K562 (cell line): ENCODE data around the gene GBA2. TPM values are rescaled to one million over a fixed set of nuclear protein-coding genes. Genes with fewer than 3 reads are reported as not detected.

ENCODE experiments used
- ETV5 ChIP-seq: sonication (generic); formaldehyde crosslinking; IDR thresholded peaks from 2 replicates; pipeline ENCODE4 v1.4.0; 2020; ENCODE audit warnings: low read depth, mild to moderate bottlenecking, missing genetic modification reagents
- FOXK1 ChIP-seq: sonication (generic); formaldehyde crosslinking; IDR thresholded peaks from 2 replicates; pipeline ENCODE4 v1.8.0; 2022; ENCODE audit warnings: missing genetic modification reagents, mild to moderate bottlenecking, borderline replicate concordance
- FOXM1 ChIP-seq, 2 experiments: fragments of 450-650 bp in 1 of 2; sonication (generic) in 1 of 2; formaldehyde crosslinking in 1 of 2; IDR thresholded peaks; 2 replicates each; pipeline versions ENCODE4 v1.6.1 to v1.9.0; 2017 to 2022; ENCODE audit warnings: low read depth in 2 of 2, mild to moderate bottlenecking in 2 of 2, missing genetic modification reagents in 1 of 2, moderate library complexity in 1 of 2
- HNRNPH1 ChIP-seq: fragments of 200-400 bp; formaldehyde crosslinking; optimal IDR thresholded peaks from 2 replicates; pipeline ENCODE3; 2017; ENCODE audit warnings: low read depth, mild to moderate bottlenecking, low read length, moderate library complexity
- KDM1A ChIP-seq, 2 experiments: fragments of 450-650 bp; IDR thresholded peaks; 2 replicates each; pipeline ENCODE4 v1.6.1; 2016; ENCODE audit warnings: mild to moderate bottlenecking in 2 of 2
- NFRKB ChIP-seq: fragments of 450-650 bp; IDR thresholded peaks from 2 replicates; pipeline ENCODE4 v1.6.1; 2016; ENCODE audit warnings: low read depth
- NRF1 ChIP-seq, 2 experiments: fragments of 450-650 bp; IDR thresholded peaks in 1 of 2; conservative IDR thresholded peaks in 1 of 2; 2 replicates each; pipeline ENCODE4 v1.6.1; 2014; ENCODE audit warnings: mild to moderate bottlenecking in 2 of 2
- PCBP2 ChIP-seq: fragments of 200-400 bp; formaldehyde crosslinking; IDR thresholded peaks from 2 replicates; pipeline ENCODE4 v1.6.1; 2018; ENCODE audit warnings: low read length, low read depth, mild to moderate bottlenecking, moderate library complexity; ENCODE audit not compliant: poor library complexity, severe bottlenecking
- SMARCA5 ChIP-seq: fragments of 450-650 bp; IDR thresholded peaks from 2 replicates; pipeline ENCODE4 v1.6.1; 2016
- ZNF146 ChIP-seq: IDR thresholded peaks from one replicate; pipeline ENCODE4 v1.6.1; 2018; ENCODE audit warnings: missing compliant biosample characterization; ENCODE audit not compliant: unreplicated experiment
- ZNF239 ChIP-seq: fragments of 250-450 bp; sonication (Bioruptor Pico); IDR thresholded peaks from 2 replicates; pipeline ENCODE4 v1.4.0; 2020; ENCODE audit warnings: mild to moderate bottlenecking
- polyA plus RNA-seq, 8 experiments: library from polyadenylated mRNA; depleted of rRNA in 4 of 8; stranded (reverse) in 5 of 8; unstranded in 3 of 8; fragments of >200 nt; fragmentation: Nextera tagmentation in 2 of 8; fragmentation: Illumina TruSeq in 1 of 8; extraction: Ambion mirVana in 2 of 8; extraction: Trizol in 1 of 8; gene quantifications; 2 replicates each; pipeline versions ENCODE4 v1.2.1 to v1.2.3, GENCODE V29; 2011 to 2014; ENCODE audit warnings: inconsistent platforms in 1 of 8, missing spikeins in 1 of 8
- total RNA-seq, 7 experiments: library from RNA; depleted of rRNA in 6 of 7; stranded (reverse); fragments of >200 nt in 6 of 7; fragmentation: Illumina TruSeq in 2 of 7; extraction: Trizol in 2 of 7; gene quantifications; 2 replicates each; pipeline versions ENCODE4 v1.2.1 to v1.2.3, GENCODE V29; 2011 to 2021; ENCODE audit warnings: low replicate concordance in 1 of 7
- TF ChIP-seq, protein P1 (sequence below): fragments of 450-650 bp; formaldehyde crosslinking; conservative IDR thresholded peaks from 2 replicates; pipeline ENCODE4 v1.4.0; 2022; ENCODE audit warnings: mild to moderate bottlenecking, missing genetic modification characterization
- TF ChIP-seq, protein P2 (sequence below), 3 experiments: fragments of 200-800 bp in 1 of 3; fragments of 250-450 bp in 1 of 3; fragments of 450-650 bp in 1 of 3; sonication (Bioruptor Pico) in 1 of 3; sonication (Bioruptor generic) in 1 of 3; formaldehyde crosslinking in 1 of 3; IDR thresholded peaks; 2 replicates each; pipeline versions ENCODE4 v1.6.1 to v1.8.0; 2016 to 2022; ENCODE audit warnings: mild to moderate bottlenecking in 2 of 3, missing genetic modification characterization in 2 of 3, missing compliant biosample characterization in 1 of 3, moderate library complexity in 1 of 3
- TF ChIP-seq, protein P3 (sequence below), 2 experiments: fragments of 450-650 bp in 1 of 2; IDR thresholded peaks; 2 replicates each; pipeline ENCODE4 v1.6.1; 2011 to 2017; ENCODE audit warnings: low read depth in 2 of 2, antibody characterized with exemption in 1 of 2, borderline replicate concordance in 1 of 2, low read length in 1 of 2, mild to moderate bottlenecking in 1 of 2, mixed read lengths in 1 of 2; ENCODE audit not compliant: control insufficient read depth in 1 of 2
- TF ChIP-seq, protein P4 (sequence below): fragments of 250-450 bp; sonication (Bioruptor Pico); IDR thresholded peaks from 2 replicates; pipeline ENCODE4 v1.5.0; 2021; ENCODE audit warnings: mild to moderate bottlenecking, borderline replicate concordance

Gene GBA2
- total and polyA plus RNA-seq, 9 of the 15 experiments (the other 6 are each of a cell fraction or from before 2014, with no cell fraction given) = 14.1 to 60.4 (median 32.1) TPM

DNA sequence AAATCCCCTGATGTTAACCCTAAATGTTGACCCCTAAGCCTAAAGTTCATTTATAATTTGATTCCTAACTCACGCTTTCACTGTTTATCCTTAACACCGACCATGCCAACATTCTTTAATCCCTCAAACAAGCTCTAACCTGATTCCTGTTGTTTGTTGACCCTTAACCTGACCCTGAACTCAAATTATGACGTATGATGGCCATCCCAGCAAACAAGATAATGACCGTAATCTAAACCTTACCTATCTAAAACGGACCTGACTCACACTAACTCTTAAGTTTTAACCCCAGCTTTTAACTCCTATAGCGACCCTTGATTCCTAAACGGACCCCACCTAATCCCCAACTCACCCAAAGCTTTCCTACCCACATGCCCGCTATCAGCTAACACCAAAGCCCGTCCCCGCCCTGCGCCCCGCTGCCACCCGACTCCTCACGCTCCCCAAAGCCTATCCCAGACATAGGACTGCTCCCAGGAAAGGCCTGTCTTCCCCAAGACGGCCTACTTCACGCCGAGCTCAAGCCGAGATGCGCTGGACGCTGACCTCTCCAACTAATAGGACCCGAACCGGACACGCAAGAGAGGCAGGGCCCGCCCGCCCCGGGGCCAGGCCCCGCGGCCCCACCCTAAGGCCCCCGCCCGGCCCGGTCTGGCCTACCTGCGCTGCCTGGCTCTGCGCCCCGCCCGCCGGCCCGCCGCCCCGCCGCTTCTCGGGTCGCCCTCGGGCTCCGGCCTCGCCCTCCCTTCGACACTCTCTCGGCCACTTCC is 17.4 kb downstream of the GBA2 start (continued):
- TF ChIP-seq, protein P1, sequence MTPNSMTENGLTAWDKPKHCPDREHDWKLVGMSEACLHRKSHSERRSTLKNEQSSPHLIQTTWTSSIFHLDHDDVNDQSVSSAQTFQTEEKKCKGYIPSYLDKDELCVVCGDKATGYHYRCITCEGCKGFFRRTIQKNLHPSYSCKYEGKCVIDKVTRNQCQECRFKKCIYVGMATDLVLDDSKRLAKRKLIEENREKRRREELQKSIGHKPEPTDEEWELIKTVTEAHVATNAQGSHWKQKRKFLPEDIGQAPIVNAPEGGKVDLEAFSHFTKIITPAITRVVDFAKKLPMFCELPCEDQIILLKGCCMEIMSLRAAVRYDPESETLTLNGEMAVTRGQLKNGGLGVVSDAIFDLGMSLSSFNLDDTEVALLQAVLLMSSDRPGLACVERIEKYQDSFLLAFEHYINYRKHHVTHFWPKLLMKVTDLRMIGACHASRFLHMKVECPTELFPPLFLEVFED (CRISPR knock-in tag) = peak; percentile 76; the same call in 1 of the 2 replicates
- TF ChIP-seq, protein P2, sequence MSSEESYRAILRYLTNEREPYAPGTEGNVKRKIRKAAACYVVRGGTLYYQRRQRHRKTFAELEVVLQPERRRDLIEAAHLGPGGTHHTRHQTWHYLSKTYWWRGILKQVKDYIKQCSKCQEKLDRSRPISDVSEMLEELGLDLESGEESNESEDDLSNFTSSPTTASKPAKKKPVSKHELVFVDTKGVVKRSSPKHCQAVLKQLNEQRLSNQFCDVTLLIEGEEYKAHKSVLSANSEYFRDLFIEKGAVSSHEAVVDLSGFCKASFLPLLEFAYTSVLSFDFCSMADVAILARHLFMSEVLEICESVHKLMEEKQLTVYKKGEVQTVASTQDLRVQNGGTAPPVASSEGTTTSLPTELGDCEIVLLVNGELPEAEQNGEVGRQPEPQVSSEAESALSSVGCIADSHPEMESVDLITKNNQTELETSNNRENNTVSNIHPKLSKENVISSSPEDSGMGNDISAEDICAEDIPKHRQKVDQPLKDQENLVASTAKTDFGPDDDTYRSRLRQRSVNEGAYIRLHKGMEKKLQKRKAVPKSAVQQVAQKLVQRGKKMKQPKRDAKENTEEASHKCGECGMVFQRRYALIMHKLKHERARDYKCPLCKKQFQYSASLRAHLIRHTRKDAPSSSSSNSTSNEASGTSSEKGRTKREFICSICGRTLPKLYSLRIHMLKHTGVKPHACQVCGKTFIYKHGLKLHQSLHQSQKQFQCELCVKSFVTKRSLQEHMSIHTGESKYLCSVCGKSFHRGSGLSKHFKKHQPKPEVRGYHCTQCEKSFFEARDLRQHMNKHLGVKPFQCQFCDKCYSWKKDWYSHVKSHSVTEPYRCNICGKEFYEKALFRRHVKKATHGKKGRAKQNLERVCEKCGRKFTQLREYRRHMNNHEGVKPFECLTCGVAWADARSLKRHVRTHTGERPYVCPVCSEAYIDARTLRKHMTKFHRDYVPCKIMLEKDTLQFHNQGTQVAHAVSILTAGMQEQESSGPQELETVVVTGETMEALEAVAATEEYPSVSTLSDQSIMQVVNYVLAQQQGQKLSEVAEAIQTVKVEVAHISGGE (CRISPR knock-in tag; IDR thresholded peaks at IDR 0.05) = no peak
- TF ChIP-seq HNRNPH1 (no peak), PCBP2 (no peak), NFRKB (peak; percentile 56; the same call in 1 of the 2 replicates), KDM1A (IDR thresholded peaks at IDR 0.05) (peak; percentile 82 to 86), ETV5 (CRISPR knock-in tag) (no peak), ZNF239 (CRISPR knock-in tag) (no peak), FOXK1 (CRISPR knock-in tag) (no peak), SMARCA5 (peak; percentile 38; the same call in 1 of the 2 replicates), FOXM1 (IDR thresholded peaks at IDR 0.05; ENCODE audit: low read depth) (no peak), FOXM1 (CRISPR knock-in tag; IDR thresholded peaks at IDR 0.05; ENCODE audit: low read depth) (no peak), NRF1 (conservative IDR thresholded peaks at IDR 0.05 in 1 of 2, IDR thresholded peaks at IDR 0.05 in 1 of 2) (no peak), ZNF146 (CRISPR knock-in tag) (no peak)
- TF ChIP-seq, protein P3, sequence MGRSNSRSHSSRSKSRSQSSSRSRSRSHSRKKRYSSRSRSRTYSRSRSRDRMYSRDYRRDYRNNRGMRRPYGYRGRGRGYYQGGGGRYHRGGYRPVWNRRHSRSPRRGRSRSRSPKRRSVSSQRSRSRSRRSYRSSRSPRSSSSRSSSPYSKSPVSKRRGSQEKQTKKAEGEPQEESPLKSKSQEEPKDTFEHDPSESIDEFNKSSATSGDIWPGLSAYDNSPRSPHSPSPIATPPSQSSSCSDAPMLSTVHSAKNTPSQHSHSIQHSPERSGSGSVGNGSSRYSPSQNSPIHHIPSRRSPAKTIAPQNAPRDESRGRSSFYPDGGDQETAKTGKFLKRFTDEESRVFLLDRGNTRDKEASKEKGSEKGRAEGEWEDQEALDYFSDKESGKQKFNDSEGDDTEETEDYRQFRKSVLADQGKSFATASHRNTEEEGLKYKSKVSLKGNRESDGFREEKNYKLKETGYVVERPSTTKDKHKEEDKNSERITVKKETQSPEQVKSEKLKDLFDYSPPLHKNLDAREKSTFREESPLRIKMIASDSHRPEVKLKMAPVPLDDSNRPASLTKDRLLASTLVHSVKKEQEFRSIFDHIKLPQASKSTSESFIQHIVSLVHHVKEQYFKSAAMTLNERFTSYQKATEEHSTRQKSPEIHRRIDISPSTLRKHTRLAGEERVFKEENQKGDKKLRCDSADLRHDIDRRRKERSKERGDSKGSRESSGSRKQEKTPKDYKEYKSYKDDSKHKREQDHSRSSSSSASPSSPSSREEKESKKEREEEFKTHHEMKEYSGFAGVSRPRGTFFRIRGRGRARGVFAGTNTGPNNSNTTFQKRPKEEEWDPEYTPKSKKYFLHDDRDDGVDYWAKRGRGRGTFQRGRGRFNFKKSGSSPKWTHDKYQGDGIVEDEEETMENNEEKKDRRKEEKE (IDR thresholded peaks at IDR 0.05; ENCODE audit: borderline replicate concordance in 1 of 2, control insufficient read depth in 1 of 2, low read depth in 2 of 2, low read length in 1 of 2) = no peak
- TF ChIP-seq, protein P4, sequence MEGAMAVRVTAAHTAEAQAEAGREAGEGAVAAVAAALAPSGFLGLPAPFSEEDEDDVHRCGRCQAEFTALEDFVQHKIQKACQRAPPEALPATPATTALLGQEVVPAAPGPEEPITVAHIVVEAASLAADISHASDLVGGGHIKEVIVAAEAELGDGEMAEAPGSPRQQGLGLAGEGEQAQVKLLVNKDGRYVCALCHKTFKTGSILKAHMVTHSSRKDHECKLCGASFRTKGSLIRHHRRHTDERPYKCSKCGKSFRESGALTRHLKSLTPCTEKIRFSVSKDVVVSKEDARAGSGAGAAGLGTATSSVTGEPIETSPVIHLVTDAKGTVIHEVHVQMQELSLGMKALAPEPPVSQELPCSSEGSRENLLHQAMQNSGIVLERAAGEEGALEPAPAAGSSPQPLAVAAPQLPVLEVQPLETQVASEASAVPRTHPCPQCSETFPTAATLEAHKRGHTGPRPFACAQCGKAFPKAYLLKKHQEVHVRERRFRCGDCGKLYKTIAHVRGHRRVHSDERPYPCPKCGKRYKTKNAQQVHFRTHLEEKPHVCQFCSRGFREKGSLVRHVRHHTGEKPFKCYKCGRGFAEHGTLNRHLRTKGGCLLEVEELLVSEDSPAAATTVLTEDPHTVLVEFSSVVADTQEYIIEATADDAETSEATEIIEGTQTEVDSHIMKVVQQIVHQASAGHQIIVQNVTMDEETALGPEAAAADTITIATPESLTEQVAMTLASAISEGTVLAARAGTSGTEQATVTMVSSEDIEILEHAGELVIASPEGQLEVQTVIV (CRISPR knock-in tag) = no peak
